HG02610 (cell line): ENCODE measurements around the gene MROH7.
"Not testable (repeated sequence)": the region's sequence is repeated elsewhere in the genome, so short reads cannot be mapped to it uniquely, and the experiment has no call there.

Source experiments
- ATAC-seq: cut with Tn5 transposase; IDR thresholded peaks from one replicate; pipeline ENCODE4 v1.9.1; 2021; ENCODE audit warnings: mild to moderate bottlenecking, moderate library complexity; ENCODE audit not compliant: unreplicated experiment

Gene MROH7

DNA sequence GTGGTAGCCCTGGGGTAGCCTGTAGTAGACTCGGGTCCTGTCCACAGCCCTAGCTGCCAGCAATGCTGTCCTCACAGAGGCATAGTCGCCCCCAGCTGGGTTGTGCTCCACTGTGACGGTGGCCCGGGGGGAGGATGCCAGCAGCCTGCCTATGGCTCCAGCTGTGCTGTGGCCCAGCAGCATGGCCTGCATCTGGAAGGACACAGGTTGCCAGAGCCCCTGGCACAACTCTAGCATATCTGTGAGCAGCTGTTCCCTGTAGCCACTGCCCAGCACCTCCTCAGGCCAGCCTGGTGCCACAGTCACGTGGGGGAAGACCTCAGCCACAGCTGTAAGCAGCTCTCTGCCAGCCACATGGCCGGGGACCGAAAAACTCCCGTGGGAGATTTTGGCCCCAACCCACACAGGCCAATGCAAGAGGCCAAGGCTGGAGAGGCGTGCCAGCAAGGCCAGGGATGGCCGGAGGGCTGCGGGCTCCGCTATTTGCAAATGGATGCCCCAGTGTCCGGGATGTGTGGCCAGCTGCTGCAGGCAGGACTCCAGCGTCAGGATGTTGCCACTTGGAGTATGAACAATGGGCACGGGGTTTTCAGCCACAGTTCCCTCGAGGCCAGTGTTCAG is 32.2 kb upstream of the MROH7 start:
- no peak for ATAC-seq

DNA sequence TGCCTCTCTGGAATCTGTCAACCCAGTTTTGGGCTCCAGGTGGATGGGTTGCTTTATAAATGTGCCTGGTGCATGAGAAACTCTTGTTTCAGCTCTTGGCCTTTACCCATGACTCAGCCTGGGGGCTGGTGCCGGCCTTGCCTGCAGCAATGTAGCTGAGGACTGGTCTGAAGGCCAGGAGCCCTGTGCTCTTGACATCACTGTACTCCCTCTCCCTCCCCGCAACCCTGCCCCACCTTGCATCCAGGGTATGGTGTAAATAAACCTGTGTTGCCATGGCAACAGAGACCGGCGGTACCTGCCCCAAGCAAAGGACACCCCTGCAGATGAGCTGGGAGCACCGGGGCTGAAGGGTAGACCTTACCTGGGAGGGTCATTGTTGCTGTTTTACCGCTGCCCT is 31.5 kb upstream of the MROH7 start:
- no peak for ATAC-seq

DNA sequence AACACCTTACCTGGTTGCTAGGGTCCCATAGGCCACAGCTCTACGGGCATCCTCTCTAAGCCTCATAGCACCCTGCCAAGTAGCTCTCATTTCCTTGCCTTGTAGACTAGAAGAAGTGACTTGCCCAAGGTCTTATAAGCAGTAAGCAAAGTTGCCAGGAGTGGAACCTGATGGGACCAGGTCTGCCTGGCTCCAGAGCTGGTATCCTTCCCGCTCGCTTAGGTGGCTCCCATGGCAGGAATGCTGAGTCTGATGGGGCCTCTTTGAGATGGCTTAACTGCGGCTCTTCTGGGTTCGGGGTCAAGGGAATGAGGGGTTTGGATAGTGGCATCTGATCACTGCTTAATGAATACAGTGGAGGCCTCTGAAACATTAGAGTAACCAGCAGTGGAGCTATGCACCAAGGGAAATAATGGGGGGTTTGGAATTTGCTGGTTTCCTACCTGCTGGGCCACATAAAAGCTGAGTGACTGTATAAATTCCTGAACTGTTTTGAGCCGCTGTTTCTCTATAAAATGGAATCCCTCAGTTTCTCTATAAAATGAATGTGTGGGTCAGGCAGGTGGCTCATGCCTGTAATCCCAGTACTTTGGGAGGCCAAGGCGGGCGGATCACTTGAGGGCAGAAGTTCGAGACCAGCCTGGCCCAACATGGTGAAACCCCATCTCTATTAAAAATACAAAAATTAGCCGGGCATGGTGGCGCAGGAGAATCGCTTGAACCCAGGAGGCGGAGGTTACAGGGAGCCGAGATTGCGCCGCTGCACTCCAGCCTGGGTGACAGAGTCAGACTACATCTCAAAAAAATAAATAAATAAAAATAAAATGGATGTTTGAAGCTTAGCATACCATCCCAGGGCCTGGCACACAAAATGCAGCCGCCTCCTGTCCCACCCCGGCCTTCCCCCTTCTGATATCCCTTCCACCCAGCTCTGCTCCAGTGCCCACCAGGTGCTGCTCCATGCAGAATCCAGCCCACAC is 30.7 kb upstream of the MROH7 start:
- ATAC-seq, result no peak

DNA sequence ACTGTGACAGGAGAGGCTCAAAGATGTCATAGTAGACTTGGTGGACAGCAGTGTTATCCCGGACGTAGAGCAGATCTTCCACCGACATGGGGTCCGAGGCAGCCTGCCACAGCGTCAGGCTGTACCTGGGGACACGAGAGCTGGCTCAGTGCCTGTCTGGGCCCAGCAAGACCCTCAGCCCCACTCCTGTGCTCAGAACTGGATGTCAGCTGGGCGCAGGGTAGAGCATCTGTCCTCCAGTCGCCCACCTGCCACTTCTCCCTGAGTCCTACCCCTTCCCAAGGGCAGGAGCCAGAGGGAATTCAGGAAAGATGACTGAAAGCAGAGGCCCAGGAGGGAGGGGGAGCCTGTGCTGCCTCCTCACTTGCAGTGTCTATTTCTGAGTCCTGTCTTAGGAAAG is 30.0 kb upstream of the MROH7 start:
- ATAC-seq, result no peak

DNA sequence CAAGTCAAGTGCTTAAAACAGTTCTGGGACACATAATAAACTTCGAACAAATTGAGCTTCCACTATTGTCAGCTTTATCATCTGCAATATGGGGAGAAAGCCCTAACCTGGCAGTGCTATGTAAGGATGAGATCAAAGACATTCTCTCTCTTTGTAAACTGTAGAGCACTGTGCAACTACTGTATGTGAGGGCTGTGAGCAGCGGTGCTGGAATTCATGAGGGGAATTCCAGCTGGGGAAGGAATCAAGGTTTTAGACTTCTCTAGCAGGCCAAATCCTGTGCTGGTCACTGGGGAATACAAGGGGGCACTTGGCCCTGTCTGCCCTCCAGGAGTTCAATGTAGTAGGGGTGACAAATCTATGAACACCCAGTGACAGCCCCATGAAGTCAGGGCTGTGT is 27.6 kb upstream of the MROH7 start:
- ATAC-seq, result no peak

DNA sequence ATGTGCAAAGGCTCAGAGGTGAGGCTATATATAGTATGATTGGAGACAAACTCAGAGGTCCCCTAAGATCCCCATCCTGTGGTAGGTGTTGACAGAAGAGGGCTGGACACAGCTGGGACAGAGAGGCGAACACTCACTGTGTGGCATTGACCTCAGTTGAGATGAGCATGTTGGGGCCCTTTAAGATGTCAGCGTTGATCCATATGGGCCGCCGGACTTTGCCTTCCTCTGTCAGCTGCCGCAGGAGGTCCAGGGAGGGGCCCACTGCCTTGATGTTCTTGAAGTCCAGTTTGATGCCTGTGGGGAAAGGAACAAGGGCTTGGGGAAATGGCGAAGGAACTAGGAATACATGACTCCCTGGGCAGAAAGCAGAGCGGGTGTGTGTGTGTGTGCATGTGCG is 27.0 kb upstream of the MROH7 start:
- ATAC-seq, result no peak

DNA sequence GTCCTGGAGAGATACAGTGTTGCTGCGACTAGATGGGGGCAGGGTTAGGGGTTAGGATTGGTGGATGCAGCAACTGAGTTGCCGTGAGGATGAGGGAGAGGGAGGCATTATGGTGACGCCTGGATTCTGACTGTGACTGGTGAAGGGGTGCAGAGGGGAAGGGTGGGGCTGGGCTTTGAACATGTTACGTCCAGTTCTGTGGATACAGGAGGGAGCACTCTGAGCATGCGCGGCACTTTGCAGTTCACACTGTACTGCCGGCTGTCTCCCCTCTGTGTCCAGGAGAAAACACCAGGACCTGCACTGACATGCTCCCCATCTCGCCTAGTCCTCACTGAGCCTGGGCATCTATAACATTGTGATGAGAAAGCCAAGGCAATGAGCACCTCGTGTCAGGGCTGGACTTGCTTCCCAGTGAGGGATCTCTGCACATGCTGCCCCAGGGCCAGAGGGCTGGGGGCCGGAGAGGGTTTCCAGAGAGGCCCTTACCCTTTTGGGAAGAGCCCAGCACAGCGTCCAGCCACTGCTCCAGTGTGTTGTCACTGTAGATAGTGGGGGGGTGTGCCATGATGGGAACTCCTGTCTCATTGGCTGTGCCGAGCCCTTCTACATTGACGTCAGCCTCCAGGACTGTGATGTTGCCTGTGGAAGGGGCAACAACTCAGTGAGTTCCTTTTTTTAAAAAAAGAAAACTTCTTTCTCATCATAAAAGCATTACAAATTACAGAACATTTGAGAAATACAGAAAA is 25.9 kb upstream of the MROH7 start:
- ATAC-seq, result no peak

DNA sequence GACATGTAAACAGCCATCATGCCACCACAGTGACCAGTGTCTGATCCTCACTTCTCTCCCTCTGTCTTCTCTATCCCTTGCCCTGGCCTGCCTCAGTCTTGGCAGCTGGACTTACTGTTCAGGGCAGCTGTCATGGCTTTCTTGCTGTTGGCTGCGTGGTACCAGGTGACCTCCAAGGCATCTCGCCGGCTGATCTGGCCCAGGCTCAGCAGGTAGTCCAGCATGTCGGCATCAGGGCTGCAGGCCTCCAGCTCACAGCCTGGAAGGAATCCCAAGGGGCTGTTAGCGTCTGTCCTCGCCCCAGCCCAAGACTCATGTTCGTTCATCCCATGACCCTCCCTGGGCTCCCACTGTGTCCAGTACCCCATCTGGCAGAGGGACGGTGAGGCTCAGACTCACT is 21.8 kb upstream of the MROH7 start:
- no peak for ATAC-seq

DNA sequence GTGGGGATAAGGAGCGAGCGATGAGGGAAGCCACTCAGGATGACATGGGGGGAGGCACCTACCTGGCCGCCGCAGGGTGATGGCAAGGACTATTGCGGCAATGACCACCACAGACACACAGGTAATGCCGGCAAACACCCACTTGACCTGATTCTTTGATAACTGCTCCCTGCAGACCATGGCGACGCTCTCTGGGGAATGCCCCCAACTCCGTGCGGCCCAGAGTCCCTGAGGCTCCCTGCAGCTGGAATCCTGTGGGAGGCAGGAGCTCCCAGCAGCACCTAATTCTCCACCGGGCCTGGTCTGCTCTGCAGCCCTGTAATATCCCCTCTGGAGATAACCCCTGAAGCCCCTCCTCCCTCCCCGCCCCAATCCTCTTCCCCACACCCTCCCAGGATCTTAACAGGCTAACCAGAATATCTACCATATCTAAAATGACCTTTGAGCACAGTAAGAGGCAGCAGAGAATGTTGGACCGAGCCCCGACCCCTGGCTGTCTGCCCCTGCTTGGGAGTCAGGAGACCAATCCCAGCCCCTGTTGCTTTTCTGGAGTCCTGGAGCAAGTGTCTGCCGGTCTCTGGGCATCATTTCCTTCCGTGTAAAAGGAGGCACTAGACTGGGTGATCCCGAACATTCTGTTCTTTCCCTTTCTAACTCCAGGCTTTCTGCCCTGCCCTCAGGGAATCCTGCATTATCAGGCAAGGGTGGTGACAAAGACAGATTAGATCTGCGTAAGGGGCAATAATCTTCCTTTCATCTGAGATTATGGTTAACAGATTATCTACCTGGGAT is 18.2 kb upstream of the MROH7 start, which contains the start of gene FAM151A:
Gene FAM151A (minus strand): TSS at position 310 of the 792 bp plus-strand sequence. CDS start 130 bp downstream, at position 180.
- no peak for ATAC-seq

DNA sequence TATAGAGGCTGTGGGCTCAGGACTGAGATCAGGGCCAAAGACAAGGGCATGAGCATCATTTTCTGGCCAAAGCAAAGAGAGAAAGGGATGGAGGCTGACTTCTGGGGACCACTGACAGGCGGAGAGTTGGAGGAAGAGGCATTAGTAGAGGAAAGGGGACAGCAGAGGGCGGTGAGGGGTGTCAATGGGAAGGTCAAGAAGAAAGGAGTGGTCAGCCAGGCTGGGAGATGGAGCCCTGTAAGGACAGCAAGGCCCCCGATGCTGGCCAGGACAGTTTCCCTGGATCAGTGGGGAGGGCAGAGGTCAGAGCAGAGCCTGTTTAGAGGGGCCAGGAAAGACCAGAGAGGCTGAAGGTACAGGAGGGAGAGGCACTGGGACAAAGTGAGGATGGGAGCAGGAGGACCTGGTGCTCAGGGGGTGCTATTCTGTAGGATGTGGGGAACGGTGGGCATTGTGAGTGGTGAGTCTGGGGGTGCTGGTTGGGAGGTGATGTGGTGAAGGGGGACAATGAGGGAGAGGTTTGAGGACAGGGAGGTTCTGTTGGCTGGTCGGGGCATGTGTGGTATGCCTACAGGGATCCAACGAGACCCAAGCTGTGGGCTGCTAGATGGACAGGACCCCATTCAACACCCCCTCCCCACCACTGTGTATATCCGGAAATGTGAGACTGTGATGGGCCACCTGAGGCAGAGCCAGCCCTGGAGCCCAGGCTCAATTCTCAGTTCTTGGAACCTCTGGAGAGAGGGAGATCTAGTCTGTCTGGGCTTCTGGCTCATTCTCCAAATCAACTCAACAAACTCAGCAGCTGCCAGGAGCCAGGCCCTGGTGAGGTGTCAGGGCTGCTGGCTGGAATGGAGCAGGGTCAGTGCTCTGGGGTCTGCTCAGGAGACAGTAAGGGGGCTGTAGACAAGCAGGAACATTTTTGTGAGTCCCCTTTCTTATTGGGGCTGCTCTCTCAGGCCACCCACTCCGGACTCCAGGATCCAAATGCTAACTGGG is 16.8 kb upstream of the MROH7 start:
- no peak for ATAC-seq

DNA sequence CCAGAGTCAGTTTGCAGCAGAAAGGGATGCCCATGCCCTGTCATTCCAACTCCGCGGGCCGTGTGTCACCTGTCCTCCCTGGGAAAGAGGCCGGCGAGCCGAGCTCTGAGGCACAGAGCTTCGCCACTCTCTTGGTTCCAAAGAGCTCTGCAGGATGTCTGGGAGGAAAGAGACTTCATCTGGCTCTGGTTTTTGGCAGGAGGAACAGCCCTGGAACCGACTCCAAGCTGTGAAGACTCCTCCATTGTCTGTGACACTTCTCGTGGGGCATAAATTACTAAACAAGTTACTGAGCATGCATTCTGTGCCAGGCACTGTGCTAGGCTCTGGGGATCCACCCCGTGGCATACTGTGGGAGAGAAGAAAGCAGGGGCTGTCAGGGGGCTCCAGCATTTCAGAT is 14.4 kb upstream of the MROH7 start:
- no peak for ATAC-seq

DNA sequence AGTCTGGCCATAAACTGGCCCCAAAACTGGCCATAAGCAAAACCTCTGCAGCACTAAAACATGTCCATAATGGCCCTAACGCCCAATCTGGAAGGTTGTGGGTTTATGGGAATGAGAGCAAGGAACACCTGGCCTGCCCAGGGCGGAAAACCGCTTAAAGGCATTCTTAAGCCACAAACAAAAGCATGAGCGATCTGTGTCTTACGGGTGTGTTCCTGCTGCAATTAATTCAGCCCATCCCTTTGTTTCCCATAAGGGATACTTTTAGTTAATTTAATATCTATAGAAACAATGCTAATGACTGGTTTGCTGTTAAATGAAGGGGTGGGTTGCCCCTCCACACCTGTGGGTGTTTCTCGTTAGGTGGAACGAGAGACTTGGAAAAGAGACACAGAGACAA is 5.8 kb upstream of the MROH7 start:
- ATAC-seq, result not testable (repeated sequence)

DNA sequence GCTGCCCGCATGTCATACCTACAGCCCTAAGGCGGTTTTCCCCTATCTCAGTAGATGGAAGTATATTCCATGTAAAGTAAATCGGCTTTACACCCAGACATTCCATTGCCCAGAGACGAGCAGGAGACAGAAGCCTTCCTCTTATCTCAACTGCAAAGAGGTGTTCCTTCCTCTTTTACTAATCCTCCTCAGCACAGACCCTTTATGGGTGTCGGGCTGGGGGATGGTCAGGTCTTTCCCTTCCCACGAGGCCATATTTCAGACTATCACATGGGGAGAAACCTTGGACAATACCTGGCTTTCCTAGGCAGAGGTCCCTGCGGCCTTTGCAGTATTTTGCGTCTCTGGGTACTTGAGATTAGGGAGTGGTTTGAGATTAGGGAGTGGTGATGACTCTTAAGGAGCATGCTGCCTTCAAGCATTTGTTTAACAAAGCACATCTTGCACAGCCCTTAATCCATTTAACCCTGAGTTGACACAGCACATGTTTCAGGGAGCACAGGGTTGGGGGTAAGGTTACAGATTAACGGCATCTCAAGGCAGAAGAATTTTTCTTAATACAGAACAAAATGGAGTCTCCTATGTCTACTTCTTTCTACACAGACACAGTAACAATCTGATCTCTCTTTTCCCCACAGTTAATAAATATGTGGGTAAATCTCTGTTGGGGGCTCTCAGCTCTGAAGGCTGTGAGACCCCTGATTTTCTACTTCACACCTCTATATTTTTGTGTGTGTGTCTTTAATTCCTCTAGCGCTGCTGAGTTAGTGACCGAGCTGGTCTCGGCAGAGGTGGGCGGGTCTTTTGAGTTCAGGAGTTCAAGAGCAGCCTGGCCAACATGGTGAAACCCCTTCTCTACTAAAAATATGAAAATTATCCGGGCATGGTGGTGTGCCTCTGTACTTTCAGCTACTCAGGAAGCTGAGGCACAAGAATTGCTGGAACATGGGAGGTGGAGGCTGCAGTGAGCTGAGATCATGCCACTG is 4.8 kb upstream of the MROH7 start:
- not testable (repeated sequence) for ATAC-seq

DNA sequence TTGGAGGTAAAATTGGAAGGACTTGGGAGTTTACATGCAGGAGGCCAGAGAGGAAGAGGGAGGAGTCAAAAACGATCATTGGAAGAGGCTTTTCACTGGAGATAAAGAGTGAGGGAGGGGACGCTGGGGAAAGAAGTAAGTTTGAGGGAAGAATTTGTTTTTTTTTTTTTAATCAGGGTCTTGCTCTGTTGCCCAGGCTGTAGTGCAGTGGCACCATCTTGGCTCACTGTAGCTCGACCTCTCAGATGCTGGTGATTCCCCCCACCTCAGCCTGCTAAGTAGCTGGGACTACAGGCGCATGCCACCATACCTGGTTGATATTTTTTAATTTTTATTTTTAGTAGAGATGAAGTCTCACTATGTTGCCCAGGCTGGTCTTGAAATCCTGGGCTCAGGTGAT is 1.2 kb upstream of the MROH7 start:
- no peak for ATAC-seq

DNA sequence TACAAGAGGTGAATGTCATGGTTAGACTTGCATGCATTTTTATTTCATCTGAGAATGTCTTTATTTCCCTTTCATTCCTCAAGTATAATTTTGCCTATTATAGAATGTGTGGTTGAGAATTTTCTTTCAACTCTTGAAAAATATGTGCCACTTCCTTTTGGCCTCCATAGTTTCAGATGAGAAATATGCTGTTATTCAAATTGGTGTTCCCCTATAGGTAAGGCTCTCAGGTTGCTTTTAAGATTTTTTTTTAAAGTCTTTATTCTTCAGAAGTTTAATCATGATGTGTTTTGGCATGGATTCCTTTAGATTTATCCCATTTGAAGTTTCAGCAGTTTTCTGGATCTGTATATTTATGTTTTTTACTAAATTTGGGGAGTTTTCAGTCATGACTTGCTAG is 2.1 kb downstream of the MROH7 start:
- ATAC-seq, result no peak

DNA sequence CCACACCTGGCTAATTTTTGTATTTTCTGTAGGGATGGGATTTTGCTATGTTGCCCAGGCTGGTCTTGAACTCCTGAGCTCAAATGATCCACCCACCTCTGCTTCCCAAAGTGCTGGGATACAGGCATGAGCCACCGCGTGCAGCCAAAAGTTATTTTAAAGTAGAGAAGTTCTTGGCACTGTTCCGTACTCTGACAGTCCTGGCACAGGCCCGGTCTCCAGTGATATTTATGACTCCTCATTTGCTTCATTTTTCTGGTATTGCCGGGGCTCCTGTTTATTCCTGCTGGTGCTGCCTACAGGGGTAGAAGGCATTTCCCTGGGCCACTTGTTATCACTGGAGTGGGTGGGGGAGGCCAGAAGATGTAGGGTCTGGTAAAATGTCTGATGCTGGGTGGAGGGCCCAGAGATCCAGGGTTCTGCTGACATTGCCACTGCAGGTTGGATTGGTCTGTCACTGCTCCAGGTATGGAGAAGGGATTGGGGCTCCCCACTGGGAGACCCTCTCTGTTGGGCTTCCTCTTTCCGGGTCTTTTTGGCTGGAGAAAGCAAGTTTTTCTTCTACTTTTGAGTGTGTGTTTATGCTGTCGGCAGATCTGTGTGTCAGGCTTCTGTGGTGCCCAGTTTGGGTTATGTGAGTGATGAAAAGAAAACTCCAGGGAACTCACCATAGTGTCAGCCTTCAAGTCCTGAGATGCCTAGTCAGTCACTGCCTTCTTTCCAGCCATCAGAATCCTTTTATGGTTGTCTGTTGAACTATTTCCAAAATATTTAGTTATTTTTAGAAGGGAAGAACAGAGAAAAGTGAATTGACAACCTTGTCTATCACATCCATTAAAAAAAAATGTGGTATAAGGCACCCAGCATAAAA is 4.5 kb downstream of the MROH7 start:
- no peak for ATAC-seq

DNA sequence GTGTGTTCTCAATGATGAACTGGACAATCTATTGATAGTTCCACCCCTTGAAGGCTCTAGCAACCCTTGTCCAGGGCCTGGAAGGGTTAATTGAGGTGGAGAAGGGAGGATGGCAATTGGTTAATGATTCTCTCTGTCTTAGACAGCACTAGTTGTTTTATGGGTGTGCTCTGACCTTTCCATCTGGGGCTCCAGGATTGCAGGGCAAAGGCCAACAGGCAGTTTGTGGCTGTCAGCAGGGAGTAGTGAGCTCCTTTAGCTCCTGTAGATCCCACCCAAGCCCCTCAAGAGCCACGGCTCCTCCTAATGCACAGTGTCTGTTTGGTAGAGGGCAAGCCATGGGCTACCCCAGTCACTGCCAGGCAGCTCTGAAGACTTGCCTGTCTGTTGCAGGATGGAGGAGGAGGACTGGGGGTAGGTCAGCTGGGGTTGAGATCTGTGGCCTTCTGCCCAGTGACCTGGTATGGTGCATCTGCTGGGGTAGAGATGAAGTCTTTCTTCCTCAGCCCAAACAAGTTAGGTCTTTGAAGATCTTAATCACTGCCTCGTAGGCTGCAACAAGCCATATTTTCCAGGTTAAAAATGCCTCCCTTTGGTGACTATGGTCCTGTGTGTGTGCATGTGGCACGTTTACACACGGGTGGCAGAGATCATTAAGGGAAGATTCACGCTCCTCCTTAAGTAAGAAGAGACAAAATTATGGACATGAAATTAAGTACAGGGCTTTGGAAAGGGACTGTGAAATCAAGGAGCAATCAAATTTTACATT is 7.7 kb downstream of the MROH7 start:
- ATAC-seq, result no peak
